BLaER1 treated with 17β-estradiol and CSF1 and Interleukin-3, amounts not matched to agents 10 nM and 100 nM (cell line): ENCODE measurements around the gene SPTB.
A peak's percentile ranks its signal among the peaks of the same experiment; 100 is the strongest.

Experiments
- H3K27ac ChIP-seq, 11 experiments: shearing (Covaris generic); formaldehyde crosslinking; 2 replicates each; pipeline ENCODE4 v1.8.1; 2022
- H3K27me3 ChIP-seq, 11 experiments: shearing (Covaris generic); formaldehyde crosslinking; 2 replicates each; pipeline ENCODE4 v1.8.1; 2022
- H3K36me3 ChIP-seq, 11 experiments: shearing (Covaris generic); formaldehyde crosslinking; 2 replicates each; pipeline ENCODE4 v1.8.1; 2022
- H3K4me1 ChIP-seq, 10 experiments: shearing (Covaris generic); formaldehyde crosslinking; 2 replicates each; pipeline ENCODE4 v1.8.1; 2022
- H3K4me2 ChIP-seq, 11 experiments: shearing (Covaris generic); formaldehyde crosslinking; 2 replicates each; pipeline ENCODE4 v1.8.1; 2022
- H3K4me3 ChIP-seq, 10 experiments: shearing (Covaris generic); formaldehyde crosslinking; 2 replicates each; pipeline ENCODE4 v1.8.1; 2022
- H3K9ac ChIP-seq, 11 experiments: shearing (Covaris generic); formaldehyde crosslinking; 2 replicates each; pipeline ENCODE4 v1.8.1; 2022
- H3K9me3 ChIP-seq, 11 experiments: shearing (Covaris generic); formaldehyde crosslinking; replicated peaks in 1 of 11; 2 replicates each; pipeline ENCODE4 v1.8.1; 2022
- H4K20me1 ChIP-seq, 11 experiments: shearing (Covaris generic); formaldehyde crosslinking; 2 replicates each; pipeline ENCODE4 v1.8.1; 2022
- Cebpa-rat ChIP-seq, 11 experiments: shearing (Covaris generic); IDR thresholded peaks; 2 replicates each; pipeline ENCODE4 v1.8.1; 2022

Gene SPTB

DNA sequence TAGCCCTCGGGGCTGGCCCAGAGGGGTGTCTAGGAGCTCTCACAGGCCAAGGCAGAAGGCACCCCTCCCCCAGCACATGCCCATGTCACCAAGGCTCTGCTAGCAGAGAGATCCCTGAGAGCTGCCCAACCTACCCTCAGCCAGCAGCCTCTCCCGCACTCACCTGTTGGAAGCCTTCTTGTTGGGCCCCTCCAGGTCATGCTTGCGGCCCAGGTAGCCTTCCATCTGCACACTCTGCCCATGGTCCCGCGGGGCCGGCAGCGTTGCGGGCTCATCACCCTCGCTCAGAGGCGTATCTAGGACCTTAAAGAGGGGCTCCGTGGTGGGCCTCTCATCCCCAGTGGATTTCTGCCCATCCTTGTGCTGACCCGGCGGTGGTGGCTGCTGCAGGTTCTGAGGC is 126.3 kb downstream of the SPTB start:
- H3K27ac ChIP-seq, result no peak overlapping the region
- no peak overlapping the region for H3K4me3 ChIP-seq
- no peaks in the 10 kb centered on the region for H3K36me3 ChIP-seq
- no peak overlapping the region for H3K4me2 ChIP-seq
- no peak for TF ChIP-seq Cebpa-rat (IDR thresholded peaks at IDR 0.05)
- H3K9ac ChIP-seq, result no peak overlapping the region
- peaks cover 0 to 6% (median 0%) of the 10 kb centered on the region in 11 experiments; a peak in 1 of 22 replicates for H3K9me3 ChIP-seq
- no peaks in the 10 kb centered on the region for H3K27me3 ChIP-seq
- H4K20me1 ChIP-seq, result no peaks in the 10 kb centered on the region
- H3K4me1 ChIP-seq, result peaks cover 0 to 28% (median 14%) of the 10 kb centered on the region in 10 experiments; a peak in 16 of 20 replicates

DNA sequence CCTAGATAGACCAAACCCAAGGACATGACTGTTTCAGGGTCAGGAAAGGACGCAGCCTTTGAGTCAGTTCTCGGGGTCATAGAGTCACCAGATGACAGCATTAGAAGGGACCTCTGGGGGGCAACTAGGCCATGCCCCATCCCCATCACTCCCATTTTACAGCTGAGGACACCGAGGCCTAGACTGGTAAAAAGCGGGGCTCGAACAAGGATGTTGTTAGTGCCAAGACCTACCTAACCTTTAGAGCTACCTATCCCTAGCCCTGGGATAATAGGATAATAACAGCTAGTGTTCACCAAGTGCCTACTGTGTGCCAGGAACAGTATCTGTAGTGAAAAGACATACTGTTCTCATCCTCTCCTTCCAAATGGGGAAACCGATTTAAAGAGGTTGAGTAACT is 126.8 kb downstream of the SPTB start:
- H3K4me2 ChIP-seq, result no peak overlapping the region
- peaks cover 0 to 28% (median 16%) of the 10 kb centered on the region in 10 experiments; a peak in 16 of 20 replicates for H3K4me1 ChIP-seq
- TF ChIP-seq Cebpa-rat (IDR thresholded peaks at IDR 0.05), result no peak
- H3K4me3 ChIP-seq, result no peak overlapping the region
- H4K20me1 ChIP-seq, result no peaks in the 10 kb centered on the region
- no peaks in the 10 kb centered on the region for H3K36me3 ChIP-seq
- H3K9me3 ChIP-seq, result peaks cover 0 to 6% (median 0%) of the 10 kb centered on the region in 11 experiments; a peak in 1 of 22 replicates
- H3K9ac ChIP-seq, result no peak overlapping the region
- no peak overlapping the region for H3K27ac ChIP-seq
- no peaks in the 10 kb centered on the region for H3K27me3 ChIP-seq

DNA sequence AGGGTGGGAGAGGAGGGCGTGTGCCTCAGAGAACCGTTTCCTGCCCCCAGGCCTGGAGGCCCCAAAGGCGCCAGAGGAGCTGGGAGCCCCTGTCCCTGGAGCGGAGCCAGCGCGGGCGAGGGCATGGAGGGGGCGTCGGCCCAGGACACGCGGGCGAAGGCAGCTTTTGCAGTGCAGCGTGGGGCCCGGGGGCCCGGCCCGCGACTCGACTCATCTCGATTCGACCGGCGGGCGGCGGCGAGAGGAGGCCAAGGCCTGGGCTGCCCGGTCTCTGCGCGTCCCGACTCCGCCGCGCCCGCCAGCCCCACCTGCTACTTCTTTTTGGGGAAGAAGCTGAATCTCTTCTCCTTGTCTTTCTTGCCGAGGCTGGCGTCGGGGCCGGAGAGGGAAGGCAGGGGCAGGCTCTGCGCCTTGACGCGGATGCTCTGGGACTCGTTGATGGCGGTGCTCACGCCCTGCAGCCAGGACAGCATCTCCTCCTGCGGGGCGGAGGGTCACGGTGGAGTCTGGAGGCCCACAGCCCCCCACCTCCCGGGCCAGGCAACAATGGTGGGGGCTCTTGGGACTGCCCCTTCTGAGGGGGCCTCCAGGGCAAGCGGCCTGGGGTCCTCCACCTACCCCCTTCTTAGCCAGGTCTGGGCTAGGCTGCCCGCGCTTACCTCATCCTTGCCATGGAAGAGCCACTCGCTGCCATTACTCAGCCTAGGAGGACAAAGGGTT is 130.6 kb downstream of the SPTB start:
- H3K27me3 ChIP-seq, result no peaks in the 10 kb centered on the region
- peaks cover 0 to 12% (median 4%) of the 10 kb centered on the region in 11 experiments; a peak in 8 of 22 replicates for H3K9me3 ChIP-seq
- H3K36me3 ChIP-seq, result peaks cover 0 to 8% (median 0%) of the 10 kb centered on the region in 11 experiments; a peak in 5 of 22 replicates
- no peak for TF ChIP-seq Cebpa-rat (IDR thresholded peaks at IDR 0.05)
- H3K4me3 ChIP-seq, result no peak overlapping the region
- no peak overlapping the region for H3K4me2 ChIP-seq
- H3K27ac ChIP-seq, result no peak overlapping the region
- H4K20me1 ChIP-seq, result no peaks in the 10 kb centered on the region
- H3K4me1 ChIP-seq, result peaks cover 12 to 31% (median 28%) of the 10 kb centered on the region in 10 experiments
- H3K9ac ChIP-seq, result no peak overlapping the region

DNA sequence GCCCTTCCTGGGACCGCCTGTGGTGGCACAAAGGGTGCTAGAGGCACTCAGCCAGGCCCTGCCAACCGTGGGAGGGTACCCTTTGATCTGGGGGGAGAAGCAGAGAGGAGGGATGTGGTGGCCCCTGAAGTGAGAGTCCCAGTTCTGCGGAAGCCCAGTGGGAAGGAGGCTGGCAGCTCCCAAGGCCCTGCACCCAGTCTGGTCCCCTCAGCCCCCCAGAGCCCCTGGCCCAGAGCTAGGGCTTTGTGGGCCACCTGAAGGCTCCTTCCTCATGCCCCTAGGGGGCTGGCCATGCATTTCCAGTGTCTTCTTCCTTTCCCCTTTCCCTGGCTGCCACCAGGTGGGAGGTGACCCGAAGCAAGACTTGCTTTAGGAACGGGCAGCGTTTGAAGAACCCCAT is 131.2 kb downstream of the SPTB start:
- no peak for TF ChIP-seq Cebpa-rat (IDR thresholded peaks at IDR 0.05)
- no peak overlapping the region for H3K9ac ChIP-seq
- no peak overlapping the region for H3K4me3 ChIP-seq
- no peaks in the 10 kb centered on the region for H3K27me3 ChIP-seq
- peak overlapping the region in 7 of 11 experiments; percentile 40 to 66 (median 61); a peak in 10 of 22 replicates for H3K4me2 ChIP-seq
- H3K9me3 ChIP-seq, result peaks cover 0 to 12% (median 6%) of the 10 kb centered on the region in 11 experiments; a peak in 8 of 22 replicates
- peaks cover 12 to 31% (median 28%) of the 10 kb centered on the region in 10 experiments for H3K4me1 ChIP-seq
- H3K36me3 ChIP-seq, result peaks cover 0 to 14% (median 2%) of the 10 kb centered on the region in 11 experiments; a peak in 6 of 22 replicates
- H3K27ac ChIP-seq, result no peak overlapping the region
- no peaks in the 10 kb centered on the region for H4K20me1 ChIP-seq

DNA sequence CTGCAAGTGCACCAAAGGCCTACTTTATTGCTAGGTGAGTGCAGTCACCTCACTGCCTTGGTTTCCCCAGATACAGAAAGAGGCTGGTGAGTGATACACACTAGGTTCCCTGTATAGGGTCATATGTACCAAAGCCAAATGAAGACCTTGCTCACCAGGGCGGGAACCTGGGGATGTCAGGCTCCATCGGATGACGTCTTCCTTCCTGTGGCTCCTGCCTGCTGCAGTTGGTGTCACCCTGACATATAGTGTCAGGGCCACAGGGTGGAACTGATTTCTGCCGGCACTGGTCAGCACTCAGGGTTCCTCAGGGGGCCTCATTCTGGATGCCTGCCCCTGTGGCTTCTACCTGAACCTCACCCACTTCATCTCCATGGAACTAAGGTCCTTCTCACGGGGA is 132.4 kb downstream of the SPTB start:
- H3K4me1 ChIP-seq, result peaks cover 12 to 31% (median 28%) of the 10 kb centered on the region in 10 experiments
- H3K27me3 ChIP-seq, result no peaks in the 10 kb centered on the region
- TF ChIP-seq Cebpa-rat (IDR thresholded peaks at IDR 0.05), result no peak
- peaks cover 0 to 26% (median 9%) of the 10 kb centered on the region in 11 experiments; a peak in 10 of 22 replicates for H3K36me3 ChIP-seq
- peaks cover 0 to 12% (median 6%) of the 10 kb centered on the region in 11 experiments; a peak in 8 of 22 replicates for H3K9me3 ChIP-seq
- no peaks in the 10 kb centered on the region for H4K20me1 ChIP-seq
- H3K4me3 ChIP-seq, result no peak overlapping the region
- no peak overlapping the region for H3K27ac ChIP-seq
- H3K4me2 ChIP-seq, result peak overlapping the region; percentile 7 to 66 (median 57); a peak in 19 of 22 replicates
- H3K9ac ChIP-seq, result no peak overlapping the region

DNA sequence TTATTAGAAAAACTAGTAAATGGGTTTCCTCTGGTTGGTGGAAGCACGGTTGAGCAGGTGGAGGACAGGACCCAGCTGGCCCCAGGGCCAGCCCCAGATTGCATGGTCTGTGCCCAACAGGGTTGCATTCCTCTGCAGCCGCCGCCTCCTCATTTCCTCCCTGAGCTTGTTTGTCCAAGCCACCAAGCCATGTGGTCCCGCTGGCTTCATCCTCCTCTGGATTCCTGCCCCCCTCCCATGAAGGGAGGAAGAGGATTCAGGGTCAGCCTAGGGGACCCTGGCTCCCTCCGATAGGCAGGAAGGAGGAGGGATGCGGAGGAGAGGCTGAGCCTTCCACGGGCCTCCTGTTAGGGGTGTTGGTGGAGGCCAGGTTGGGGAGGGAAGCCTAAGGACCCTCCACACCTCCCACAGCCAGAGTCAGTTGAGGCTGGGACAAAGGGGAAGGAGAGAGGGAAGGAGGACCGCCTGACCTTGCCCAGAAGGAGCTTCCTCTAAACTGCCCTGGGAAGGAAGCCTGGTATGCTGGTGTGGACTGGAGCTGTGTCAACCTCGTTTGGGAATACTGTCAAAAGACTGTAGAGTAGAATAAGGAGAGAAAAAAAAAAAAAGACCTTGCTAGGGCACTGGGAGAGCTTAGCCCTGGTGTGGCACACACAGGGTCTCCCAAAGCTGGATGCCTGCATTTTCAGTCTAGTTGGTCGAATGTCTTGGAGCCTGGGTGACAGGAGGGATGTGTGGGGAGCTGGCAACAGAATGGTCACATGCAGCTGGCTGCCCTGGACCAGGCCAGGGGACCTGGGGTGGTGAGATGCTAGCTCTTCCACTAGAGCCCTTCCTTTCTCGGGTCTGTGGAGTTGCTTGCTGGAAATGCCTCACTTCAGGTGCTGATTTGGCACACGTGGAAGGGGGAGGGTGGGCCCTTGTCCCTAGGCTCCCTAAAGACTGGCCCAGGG is 133.1 kb downstream of the SPTB start:
- Histone ChIP-seq H4K20me1 (no peaks in the 10 kb centered on the region), H3K36me3 (peaks cover 0 to 33% (median 16%) of the 10 kb centered on the region in 11 experiments; a peak in 12 of 22 replicates), H3K4me3 (no peak overlapping the region), H3K9me3 (peaks cover 0 to 12% (median 6%) of the 10 kb centered on the region in 11 experiments; a peak in 8 of 22 replicates), H3K4me1 (peaks cover 12 to 31% (median 28%) of the 10 kb centered on the region in 10 experiments), H3K9ac (no peak overlapping the region), H3K4me2 (peak overlapping the region; percentile 7 to 66 (median 57); a peak in 20 of 22 replicates), H3K27ac (no peak overlapping the region), H3K27me3 (no peaks in the 10 kb centered on the region)
- TF ChIP-seq Cebpa-rat (IDR thresholded peaks at IDR 0.05), result no peak

DNA sequence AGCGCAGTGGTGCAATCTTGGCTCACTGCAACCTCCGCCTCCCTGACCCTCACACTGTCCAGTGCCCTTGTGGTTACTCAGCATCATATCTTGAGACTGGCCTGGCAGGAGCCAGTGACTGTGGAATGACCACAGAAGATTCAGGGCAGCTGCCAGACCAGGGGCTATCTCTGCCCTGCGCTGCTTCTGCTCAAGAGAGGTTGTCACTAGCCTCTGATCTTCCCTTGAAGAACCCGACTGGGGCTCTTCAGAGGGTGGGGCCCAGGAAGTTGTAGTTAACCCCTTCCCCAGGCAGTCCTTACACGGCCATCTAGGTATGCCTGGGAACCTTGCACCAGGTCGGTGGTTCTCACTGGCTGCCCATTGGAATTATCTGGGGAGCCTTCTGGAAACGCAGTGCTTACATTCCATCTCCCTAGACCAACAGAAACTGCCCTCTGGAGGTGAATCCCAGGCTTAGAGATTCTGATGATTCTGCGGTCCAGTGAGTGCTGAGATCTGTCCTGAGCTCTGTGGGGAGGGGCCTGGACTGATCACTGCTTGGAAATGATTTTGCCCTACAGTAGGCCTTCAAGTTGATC is 134.1 kb downstream of the SPTB start:
- no peak overlapping the region for H3K4me3 ChIP-seq
- H3K9me3 ChIP-seq, result peaks cover 0 to 12% (median 6%) of the 10 kb centered on the region in 11 experiments; a peak in 8 of 22 replicates
- H3K36me3 ChIP-seq, result peaks cover 0 to 42% (median 21%) of the 10 kb centered on the region in 11 experiments; a peak in 12 of 22 replicates
- no peak for TF ChIP-seq Cebpa-rat (IDR thresholded peaks at IDR 0.05)
- peaks cover 12 to 31% (median 28%) of the 10 kb centered on the region in 10 experiments for H3K4me1 ChIP-seq
- peak overlapping the region in 7 of 11 experiments; percentile 44 to 65 (median 57); a peak in 6 of 22 replicates for H3K4me2 ChIP-seq
- H3K9ac ChIP-seq, result no peak overlapping the region
- H3K27me3 ChIP-seq, result no peaks in the 10 kb centered on the region
- no peak overlapping the region for H3K27ac ChIP-seq
- no peaks in the 10 kb centered on the region for H4K20me1 ChIP-seq

DNA sequence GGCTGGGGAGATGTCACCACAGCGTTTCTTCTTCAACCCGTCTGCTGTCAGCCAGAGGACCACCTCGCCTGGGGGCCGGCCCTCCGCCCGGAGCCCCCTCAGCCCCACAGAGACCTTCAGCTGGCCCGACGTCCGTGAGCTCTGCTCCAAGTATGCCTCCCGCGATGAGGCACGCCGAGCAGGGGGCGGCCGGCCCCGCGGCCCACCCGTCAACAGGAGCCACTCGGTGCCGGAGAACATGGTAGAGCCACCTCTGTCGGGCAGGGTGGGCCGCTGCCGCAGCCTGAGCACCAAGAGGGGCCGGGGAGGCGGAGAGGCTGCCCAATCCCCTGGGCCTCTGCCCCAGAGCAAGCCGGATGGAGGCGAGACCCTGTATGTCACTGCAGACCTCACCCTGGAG is 136.6 kb downstream of the SPTB start:
- Histone ChIP-seq H3K4me2 (no peak overlapping the region), H3K27me3 (no peaks in the 10 kb centered on the region), H3K9ac (no peak overlapping the region), H3K4me3 (no peak overlapping the region), H3K27ac (no peak overlapping the region), H3K4me1 (peaks cover 12 to 24% (median 23%) of the 10 kb centered on the region in 10 experiments), H3K36me3 (peaks cover 0 to 51% (median 21%) of the 10 kb centered on the region in 11 experiments; a peak in 13 of 22 replicates), H4K20me1 (no peaks in the 10 kb centered on the region), H3K9me3 (peaks cover 0 to 10% (median 6%) of the 10 kb centered on the region in 11 experiments; a peak in 7 of 22 replicates)
- TF ChIP-seq Cebpa-rat (IDR thresholded peaks at IDR 0.05), result no peak
